ENCODE results near the gene SHC4. TPM values are rescaled to one million over a fixed set of nuclear protein-coding genes. Genes with fewer than 3 reads are reported as not detected.

Gene SHC4, protein sequence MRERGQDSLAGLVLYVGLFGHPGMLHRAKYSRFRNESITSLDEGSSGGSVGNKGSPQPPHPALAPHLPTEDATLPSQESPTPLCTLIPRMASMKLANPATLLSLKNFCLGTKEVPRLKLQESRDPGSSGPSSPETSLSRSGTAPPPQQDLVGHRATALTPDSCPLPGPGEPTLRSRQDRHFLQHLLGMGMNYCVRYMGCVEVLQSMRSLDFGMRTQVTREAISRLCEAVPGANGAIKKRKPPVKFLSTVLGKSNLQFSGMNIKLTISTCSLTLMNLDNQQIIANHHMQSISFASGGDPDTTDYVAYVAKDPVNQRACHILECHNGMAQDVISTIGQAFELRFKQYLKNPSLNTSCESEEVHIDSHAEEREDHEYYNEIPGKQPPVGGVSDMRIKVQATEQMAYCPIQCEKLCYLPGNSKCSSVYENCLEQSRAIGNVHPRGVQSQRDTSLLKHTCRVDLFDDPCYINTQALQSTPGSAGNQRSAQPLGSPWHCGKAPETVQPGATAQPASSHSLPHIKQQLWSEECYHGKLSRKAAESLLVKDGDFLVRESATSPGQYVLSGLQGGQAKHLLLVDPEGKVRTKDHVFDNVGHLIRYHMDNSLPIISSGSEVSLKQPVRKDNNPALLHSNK
- 2.4 TPM for total RNA-seq
- long read RNA-seq, full-length matches to known transcripts = 2 of 4 reads
- long read RNA-seq, partial matches to known transcripts = 0 of 4 reads
- long read RNA-seq, other reads (novel, unspliced or antisense) = 2 of 4 reads

DNA sequence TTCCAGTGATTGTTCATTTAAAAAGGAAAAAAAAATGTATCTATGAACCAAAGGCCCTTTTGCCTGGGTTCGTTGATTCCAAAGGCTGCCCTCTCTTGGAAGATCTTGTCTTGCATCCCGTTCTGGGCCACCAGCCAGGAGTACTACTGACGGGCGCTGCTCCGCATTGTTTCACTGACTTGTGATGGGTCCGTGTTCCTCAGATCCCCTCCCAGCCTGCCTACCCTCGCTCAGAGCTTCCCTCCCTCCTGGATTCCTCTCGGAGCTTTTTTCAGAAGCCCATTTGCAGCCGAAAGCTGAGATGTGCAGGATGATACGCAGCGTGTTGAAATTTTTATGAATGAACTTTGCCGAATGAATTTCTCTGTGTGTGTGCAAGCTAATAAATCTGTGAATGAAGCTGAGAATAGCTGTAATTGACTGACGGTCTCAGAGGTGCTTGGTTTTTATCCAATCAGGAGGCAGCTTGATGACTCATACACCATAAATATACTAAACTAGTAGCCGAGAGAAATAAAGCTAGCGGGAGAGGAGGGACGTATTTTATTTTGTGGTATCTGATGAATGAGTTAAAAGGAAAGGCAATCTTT lies at the start of gene SHC4:
Gene SHC4 (minus strand): TSS at position 396 of the 590 bp plus-strand sequence. CDS start 904 bp downstream, outside the sequence.
- ATAC-seq = peak; percentile 87
- DNase-seq = peak; percentile 72
- intact Hi-C loops (cut with micrococcal nuclease) = no loop called here

DNA sequence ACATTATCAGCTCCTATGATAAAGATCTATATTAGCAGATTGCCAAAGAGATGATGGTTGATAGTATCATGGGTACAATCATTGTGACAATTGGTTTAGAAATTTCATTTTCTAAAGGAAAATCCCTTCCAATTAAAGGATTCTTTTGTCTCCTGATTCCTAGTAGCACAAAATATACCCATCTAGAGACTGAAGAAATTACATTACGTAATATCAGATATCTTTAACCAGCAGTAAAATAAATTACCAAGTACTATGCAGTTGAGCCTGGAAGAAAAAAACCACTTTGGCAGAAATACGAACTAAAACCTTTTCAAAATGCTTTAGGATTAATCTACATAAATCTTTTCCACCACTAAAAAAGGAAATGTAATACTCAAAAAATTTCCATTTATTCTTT lies 35.6 kb upstream of the SHC4 start:
- DNase-seq (no peak), ATAC-seq (no peak)
- intact Hi-C loops (cut with micrococcal nuclease) = no loop called here

DNA sequence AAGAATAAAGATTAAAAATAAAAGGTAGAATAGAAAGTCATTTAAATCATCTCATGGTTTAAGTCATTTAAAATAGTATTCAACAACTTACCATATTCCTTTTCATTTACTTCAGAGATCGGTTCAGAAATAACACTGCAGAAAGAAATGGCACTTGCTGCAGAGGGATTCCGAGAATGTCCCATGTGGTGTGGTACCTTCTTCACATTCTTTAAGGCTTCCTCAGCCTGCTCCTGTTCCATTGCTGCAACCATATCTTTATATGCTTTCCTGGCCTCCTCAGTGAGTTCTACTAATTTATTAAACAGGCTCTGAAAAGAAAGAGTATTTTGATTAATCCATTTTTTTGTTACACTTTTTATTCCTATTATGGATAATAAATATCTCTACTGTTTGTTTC lies 32.6 kb upstream of the SHC4 start:
- intact Hi-C loops (cut with micrococcal nuclease) = no loop called here

DNA sequence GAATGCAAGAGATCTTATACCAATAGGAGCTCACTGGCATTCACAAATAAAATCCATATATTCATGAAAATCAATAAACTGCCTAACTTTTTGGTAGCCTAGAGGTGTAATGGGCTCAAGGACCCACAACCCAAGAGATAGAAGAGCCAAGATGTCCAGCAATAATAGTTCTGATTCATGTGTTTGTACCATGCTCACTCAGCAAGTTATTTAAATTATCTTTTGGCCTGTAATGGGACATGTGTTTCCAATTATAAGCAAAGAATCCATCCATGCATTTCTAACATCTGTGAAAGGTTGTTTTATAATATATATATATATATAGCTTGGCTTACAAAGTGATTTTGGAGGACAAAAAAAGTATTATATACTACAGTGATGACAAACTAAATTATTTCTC lies 29.7 kb upstream of the SHC4 start:
- ATAC-seq = no peak
- intact Hi-C loops (cut with micrococcal nuclease) = no loop called here
- DNase-seq = no peak

More for the DNA sequence above, 32.6 kb upstream of the SHC4 start:
- no peak for DNase-seq
- no peak for ATAC-seq

DNA sequence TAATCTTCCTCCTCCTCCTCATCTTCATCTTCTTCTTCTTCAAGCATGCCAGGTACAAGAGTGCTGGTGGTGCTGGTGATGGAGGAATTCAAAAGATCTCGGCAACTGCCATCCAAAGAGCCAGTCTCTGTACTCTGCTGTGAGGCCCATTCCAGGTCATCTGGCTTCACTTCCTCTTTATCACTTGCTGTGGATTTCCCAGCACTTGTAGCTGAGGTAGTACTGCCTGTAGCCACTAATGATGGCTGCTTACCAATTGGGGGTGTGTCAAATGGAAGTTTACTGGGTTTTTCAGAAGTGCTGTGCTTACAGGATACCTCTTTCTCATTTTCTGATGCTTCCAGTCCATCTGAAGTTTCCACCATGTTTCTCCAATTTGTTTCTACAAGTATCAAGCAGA lies 28.8 kb upstream of the SHC4 start:
- DNase-seq (no peak), ATAC-seq (peak; percentile 94)
- intact Hi-C loops (cut with micrococcal nuclease) = no loop called here

DNA sequence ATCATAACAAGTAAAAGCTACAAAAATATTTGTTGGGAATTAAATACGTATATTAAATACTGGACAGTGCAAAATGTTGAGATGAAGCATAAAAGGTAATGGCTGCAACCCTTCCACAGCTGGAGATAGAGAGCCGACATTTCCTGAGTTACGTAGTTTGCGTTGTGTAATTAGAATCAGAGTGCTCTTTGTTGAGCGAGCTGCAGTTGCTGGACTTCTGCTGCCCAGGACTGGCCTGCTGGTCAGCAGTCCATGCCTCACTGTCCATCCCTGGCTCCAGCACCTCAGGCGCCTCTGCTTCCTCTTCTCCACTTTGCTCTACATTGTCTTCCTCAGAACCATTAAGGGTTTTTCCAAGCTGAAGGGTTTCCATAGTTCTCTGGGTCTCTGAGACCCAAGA lies 28.4 kb upstream of the SHC4 start:
- ATAC-seq = no peak
- DNase-seq = no peak
- intact Hi-C loops (cut with micrococcal nuclease) = no loop called here

DNA sequence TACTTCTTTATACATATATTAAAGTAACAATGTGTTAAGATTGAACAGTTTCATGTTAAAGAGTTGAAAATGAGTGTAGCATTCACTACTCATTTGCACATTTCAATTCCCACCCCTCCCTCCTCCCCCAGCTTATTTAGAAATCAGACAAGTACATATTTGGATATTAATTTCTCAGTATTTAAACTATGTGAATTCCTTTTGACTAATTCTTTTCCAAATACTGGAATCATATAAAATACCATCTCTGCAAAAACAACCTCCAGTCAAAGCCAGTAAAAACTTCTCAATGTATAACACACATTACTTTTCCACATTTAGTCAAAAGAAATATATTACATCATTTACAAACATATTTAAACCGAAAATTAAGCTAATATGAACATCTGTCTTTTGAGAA lies 25.5 kb upstream of the SHC4 start:
- intact Hi-C loops (cut with micrococcal nuclease) = no loop called here
- no peak for DNase-seq
- no peak for ATAC-seq

DNA sequence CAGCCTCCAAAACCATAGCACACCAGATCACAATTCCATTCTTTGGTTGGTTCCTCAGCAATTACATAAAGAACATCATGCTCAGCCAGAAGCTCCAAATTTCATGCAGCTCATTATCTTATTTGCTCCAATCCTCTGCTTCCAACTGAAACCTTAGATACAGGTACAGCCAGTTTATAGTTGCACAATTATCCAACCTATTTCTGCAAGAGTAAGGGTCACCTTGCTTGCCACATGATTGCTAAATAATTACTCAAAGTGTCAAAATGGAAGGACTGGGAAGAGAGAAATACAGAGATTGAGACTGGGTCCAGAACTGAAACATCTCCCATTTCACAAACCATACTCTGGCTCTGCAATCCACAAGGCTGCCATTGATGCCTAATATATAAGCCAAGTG lies 23.4 kb upstream of the SHC4 start:
- intact Hi-C loops (cut with micrococcal nuclease) = no loop called here
- DNase-seq (no peak), ATAC-seq (no peak)

DNA sequence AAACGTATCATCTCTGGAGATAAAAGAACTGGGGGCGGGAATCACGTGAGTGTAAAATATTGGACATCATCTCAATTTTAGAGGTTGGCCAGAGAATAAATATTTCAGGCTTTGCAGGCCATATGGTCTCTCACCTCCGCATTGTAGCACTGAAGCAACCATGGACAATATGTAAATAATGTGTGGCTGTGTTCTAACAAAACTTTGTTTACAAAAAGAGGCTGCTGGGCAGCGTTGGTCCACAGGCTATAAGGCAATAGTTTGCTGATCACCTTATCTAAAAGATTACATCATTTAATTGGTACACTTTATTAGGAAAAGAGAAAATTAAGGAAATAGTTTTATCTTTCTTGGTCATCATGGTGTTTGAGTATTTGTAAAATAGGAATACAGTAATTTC lies 22.5 kb upstream of the SHC4 start:
- no peak for DNase-seq
- intact Hi-C loops (cut with micrococcal nuclease) = no loop called here
- no peak for ATAC-seq

DNA sequence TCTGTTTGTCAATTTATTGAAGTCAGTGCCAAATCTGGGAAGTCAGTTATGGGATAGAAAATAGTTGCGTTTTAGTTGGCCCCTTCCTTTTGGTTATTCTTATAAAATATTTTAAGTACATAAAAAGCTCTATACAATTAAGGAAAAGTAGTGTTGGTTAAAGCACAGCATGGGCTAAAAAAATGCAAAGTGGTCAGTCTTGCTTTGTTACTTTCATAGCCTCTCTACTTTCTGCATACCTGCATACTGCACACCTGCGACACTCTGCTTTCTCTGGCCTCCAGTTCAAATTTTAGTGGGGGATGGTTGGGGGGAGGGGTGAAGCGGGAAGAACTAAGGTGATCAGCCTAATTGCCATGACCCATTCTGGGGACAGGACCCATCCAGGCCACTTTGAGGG lies 21.8 kb upstream of the SHC4 start:
- DNase-seq (no peak), ATAC-seq (no peak)
- intact Hi-C loops (cut with micrococcal nuclease) = no loop called here

DNA sequence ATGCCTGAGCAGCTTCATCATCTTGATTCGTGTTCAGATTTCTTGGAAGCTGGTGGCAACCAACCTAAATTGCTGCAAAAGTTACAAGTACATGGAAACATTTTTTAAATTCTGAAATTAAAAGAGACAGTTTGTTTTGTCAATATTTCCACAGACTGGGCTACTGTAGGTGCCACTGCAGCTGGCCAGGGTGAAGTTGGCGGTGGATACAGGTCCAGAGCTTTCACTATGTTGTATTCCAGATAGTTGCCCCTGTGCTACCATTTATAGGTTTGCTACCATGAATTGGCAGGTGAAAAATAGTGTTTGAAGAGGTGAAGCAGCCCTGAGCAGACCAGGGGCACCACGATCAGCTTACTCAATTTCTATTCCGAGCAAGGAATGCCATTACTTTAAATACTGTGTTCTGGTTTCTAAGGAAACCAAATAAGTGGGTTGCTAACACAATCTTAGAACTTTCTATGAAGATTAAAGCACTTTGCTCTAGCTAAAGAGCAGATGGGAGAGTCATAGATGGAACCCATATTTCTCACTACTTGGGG lies 21.2 kb upstream of the SHC4 start:
- no peak for DNase-seq
- ATAC-seq = peak; percentile 70
- intact Hi-C loops (cut with micrococcal nuclease) = no loop called here

DNA sequence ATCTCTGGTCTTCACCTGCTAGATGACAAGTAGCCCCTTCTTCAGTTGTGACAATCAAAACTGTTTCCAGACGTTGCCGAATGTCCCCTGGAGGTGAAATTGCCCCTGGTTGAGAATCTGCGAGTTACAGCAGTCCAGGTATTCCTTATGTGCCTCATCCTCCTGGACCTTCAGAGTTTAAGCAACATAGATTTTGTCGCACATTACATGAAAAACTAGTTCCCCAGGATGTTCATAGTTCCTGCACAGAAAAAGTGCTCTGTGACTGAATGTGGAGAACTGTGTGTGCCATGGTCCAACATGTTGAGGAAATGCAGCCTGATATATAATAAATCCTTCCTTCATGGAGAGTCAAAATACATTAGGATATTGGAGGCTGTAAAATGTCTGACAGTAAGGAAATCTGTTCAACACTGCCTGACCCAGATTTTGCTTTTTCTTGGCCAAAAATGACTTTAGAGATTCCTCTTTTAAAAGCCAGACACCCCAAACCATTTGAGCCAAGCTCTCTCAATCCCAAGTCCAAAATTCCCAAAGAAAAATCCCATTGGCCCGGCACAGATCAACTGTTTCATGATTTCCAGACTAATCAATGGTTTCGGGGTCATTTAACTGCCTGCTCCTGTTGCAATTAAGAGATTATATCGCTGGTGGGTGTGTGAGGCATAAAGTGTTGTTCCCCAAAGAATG lies 20.4 kb upstream of the SHC4 start:
- no peak for DNase-seq
- ATAC-seq = no peak
- intact Hi-C loops (cut with micrococcal nuclease) = no loop called here

DNA sequence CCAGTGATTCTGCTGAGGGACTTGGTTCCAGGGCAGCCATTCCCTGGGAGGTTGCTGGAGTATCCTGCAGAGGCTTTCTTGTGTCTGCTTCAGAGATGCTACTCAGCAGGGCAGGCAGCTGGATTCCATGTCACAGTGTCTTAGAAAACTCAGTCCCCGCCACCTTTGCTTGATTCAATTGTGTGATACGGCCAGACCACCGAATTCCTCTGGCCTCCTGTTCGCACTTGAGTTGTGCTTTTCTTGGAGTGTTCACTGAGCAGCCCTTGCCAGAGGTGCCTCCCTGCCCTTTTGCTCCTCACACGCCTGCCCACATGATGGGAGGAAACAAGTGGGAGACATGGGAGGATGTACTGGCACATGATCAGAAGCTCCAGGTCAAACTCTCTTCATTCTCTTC lies 19.6 kb upstream of the SHC4 start:
- intact Hi-C loops (cut with micrococcal nuclease) = no loop called here

DNA sequence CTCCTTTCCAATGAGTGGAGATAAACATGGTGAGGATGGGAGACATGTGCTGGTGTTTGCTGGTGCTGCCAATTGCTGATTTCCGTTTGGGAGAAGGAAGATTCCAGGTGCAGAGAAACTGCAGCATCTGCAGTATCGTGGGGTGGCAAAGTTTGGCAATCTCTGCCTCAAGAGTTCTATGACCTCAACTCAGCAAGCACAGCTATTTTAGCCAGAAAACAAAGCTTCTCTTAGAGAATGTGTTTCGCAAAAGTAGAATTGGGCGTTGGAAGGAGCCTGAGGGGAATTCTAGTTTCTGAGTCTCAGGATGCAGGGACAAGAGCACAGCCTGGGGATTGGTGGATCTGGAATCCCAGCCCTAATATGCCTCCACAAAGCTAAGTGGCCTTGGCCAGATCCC lies 18.2 kb upstream of the SHC4 start:
- DNase-seq (no peak), ATAC-seq (no peak)
- intact Hi-C loops (cut with micrococcal nuclease) = no loop called here

More for the DNA sequence above, 19.6 kb upstream of the SHC4 start:
- no peak for DNase-seq
- ATAC-seq = no peak

DNA sequence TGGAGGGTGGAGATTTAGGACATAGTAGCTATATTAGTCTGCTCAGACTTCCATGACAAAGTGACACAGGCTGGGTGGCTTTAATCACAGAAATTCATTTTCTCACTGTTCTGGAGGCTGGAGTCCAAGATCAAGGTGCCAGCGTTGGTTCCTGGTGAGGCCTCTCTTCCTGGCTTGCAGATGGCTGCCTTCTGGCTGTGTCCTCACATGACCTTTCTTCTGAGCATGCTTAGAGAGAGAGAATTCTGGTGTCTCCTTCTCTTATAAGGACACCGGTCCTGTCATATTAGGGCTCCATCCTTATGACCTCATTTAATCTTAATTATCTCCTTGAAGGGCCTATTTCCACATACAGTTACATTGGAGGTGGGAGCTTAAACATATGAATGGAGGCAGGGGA lies 14.9 kb upstream of the SHC4 start:
- intact Hi-C loops (cut with micrococcal nuclease) = no loop called here

DNA sequence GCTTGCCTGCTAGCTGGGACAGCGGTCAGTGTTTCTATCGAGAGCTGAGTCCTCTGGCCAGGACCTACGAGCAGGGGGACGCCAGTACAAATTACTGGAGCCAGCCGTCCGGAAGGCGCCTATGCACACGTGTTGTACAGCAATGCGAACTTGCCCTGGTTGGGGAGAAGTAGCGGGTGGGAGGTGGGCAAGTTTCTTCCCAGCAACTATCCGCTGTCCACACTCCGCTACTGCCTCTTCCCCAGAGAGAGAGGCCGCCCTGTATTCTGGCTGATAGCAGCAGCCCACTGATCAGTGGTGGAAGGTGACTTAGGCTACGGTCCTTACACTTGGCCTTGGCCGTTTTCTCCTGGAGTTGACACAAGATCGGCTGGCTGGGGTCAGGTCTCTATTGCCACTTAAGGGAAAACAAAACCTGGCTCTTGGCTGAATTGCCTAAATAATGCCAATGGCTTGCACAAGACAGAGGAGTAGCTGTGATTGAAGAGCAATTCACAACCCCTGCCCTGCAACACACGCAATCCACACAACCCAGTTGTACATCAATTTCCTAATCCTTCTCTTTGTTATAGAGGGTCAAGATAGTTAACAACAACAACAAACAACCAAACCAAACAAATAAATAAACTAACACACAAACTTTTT lies 12.8 kb upstream of the SHC4 start:
- peak; percentile 22 for DNase-seq
- ATAC-seq = no peak
- intact Hi-C loops (cut with micrococcal nuclease) = no loop called here

More for the DNA sequence above, 14.9 kb upstream of the SHC4 start:
- DNase-seq = no peak
- ATAC-seq = no peak

DNA sequence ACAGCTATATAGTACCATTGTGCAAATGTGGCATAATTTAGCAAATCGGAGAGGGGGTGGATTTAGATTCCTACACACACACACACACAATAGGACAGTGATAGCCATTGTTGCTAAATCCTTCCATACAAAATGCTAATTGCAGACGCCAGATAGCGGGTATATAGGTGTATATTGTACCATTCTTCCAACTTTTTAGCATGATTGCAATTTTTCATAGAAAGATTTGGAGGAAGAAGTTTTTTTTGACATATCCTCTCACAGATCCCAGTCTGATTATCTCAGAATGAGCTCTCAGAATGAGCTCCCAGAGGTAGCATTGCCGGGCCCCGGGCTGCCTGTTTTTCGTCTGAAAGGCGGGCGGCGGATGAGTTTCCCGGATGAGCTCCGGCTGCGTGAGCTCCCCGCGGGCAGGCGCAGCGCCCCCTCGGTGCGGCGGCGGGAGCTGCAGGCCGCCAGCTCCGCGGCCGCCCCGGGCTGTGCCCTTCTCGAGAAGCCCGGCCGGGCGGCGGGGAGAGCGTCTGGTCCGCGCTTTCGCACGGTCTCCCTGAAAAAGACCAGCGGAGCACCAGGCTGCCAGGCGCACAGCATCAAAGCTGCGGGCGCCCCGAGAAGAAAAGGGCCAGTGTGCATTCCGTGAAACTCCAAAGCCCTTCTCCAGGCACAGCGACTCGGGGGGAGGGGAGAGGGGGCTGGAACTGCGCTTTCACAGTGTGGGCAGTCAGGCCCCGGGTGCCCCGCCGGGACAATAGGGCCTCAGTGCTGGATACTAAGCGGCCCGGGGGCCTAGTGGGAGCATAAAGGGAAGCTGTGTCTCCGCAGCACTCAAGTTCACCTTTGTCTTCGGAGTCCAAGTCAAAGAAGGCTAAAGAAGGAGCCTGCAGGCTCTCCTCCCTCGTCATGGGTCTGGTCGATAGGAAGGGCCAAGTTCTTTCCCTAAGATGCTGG lies 12.0 kb upstream of the SHC4 start:
- DNase-seq (peak; percentile 91), ATAC-seq (peak; percentile 99)
- intact Hi-C loops (cut with micrococcal nuclease) = no loop called here

DNA sequence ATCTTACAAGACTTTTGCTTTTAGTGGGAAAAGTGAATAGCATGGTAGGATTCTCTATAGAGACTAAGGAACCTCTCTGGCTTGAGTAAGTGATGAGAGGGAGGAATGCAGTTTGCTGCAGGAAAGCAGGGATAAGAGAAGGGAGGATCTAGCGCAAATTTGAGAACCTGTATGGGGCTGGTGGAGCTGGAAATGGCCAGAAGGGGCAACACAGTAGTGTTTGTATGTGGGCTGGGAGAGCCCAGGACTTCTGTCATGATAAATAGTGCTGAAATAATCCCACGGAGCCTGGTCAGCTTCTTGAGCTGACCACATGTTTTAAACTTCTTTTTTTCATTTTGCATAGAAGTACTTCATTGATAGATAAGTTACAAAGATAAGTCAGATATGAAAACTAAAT lies 11.2 kb upstream of the SHC4 start:
- intact Hi-C loops (cut with micrococcal nuclease) = loop anchor here (5.0 kb wide), 1 partner anchor 108 kb away; no protein-coding TSS in a partner anchor

More for the DNA sequence above, 11.2 kb upstream of the SHC4 start:
- no peak for ATAC-seq
- DNase-seq = no peak

All from left ventricle myocardium superior (tissue), 1 donor.